Progenitor cell of endocrine pancreas (in vitro differentiated cells): Measurements from ENCODE around the gene SPTB. TPM values are rescaled to one million over a fixed set of nuclear protein-coding genes. Genes with fewer than 3 reads are reported as not detected.

ENCODE experiments used
- DNase-seq: peaks from one replicate; pipeline ENCODE4 v3.0.0; 2021; ENCODE audit warnings: low spot score; ENCODE audit not compliant: unreplicated experiment
- H3K27ac Mint-ChIP-seq: 2 replicates; pipeline ENCODE4 v1.8.0; 2021; ENCODE audit warnings: mild to moderate bottlenecking, moderate library complexity, mixed read lengths
- H3K27me3 Mint-ChIP-seq: 2 replicates; pipeline ENCODE4 v1.8.0; 2021; ENCODE audit warnings: mixed read lengths
- H3K36me3 Mint-ChIP-seq: 2 replicates; pipeline ENCODE4 v1.8.0; 2022; ENCODE audit warnings: mixed read lengths; ENCODE audit not compliant: insufficient read depth
- H3K4me1 Mint-ChIP-seq: 2 replicates; pipeline ENCODE4 v1.8.0; 2021; ENCODE audit warnings: low read depth, mixed read lengths
- H3K4me3 Mint-ChIP-seq: 2 replicates; pipeline ENCODE4 v1.8.0; 2021; ENCODE audit warnings: low read depth, mild to moderate bottlenecking, moderate library complexity, mixed read lengths
- H3K9me3 Mint-ChIP-seq: 2 replicates; pipeline ENCODE4 v1.8.0; 2021; ENCODE audit warnings: low read depth, mixed read lengths
- total RNA-seq: library from RNA; stranded (reverse); gene quantifications from 2 replicates; pipeline ENCODE4 v1.2.1, GENCODE V29; 2021
- TF ChIP-seq, protein P1 (sequence below): fragments of 200-600 bp; sonication (generic); IDR thresholded peaks from one replicate; pipeline ENCODE4 v1.5.0; 2021; ENCODE audit warnings: antibody characterized with exemption, mild to moderate bottlenecking; ENCODE audit not compliant: unreplicated experiment

The SPTB gene
- total RNA-seq, 1 donor from 2014 or later = 1.7 TPM

- H3K36me3 Mint-ChIP-seq = no peaks in the 10 kb centered on the region
- H3K4me1 Mint-ChIP-seq = no peaks in the 10 kb centered on the region
- TF ChIP-seq, protein P1, sequence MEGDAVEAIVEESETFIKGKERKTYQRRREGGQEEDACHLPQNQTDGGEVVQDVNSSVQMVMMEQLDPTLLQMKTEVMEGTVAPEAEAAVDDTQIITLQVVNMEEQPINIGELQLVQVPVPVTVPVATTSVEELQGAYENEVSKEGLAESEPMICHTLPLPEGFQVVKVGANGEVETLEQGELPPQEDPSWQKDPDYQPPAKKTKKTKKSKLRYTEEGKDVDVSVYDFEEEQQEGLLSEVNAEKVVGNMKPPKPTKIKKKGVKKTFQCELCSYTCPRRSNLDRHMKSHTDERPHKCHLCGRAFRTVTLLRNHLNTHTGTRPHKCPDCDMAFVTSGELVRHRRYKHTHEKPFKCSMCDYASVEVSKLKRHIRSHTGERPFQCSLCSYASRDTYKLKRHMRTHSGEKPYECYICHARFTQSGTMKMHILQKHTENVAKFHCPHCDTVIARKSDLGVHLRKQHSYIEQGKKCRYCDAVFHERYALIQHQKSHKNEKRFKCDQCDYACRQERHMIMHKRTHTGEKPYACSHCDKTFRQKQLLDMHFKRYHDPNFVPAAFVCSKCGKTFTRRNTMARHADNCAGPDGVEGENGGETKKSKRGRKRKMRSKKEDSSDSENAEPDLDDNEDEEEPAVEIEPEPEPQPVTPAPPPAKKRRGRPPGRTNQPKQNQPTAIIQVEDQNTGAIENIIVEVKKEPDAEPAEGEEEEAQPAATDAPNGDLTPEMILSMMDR = no peak
- no peak overlapping the region for H3K27ac Mint-ChIP-seq
- H3K4me3 Mint-ChIP-seq = no peak overlapping the region
- peaks cover 29% of the 10 kb centered on the region for H3K27me3 Mint-ChIP-seq
- no peaks in the 10 kb centered on the region for H3K9me3 Mint-ChIP-seq
- no peak for DNase-seq
Measured at GRCh38 chr14:64860039-64860438, 19.7 kb downstream of the SPTB start.

- TF ChIP-seq, protein P1 = no peak
- peaks cover 29% of the 10 kb centered on the region for H3K27me3 Mint-ChIP-seq
- H3K36me3 Mint-ChIP-seq = no peaks in the 10 kb centered on the region
- no peaks in the 10 kb centered on the region for H3K4me1 Mint-ChIP-seq
- H3K9me3 Mint-ChIP-seq = no peaks in the 10 kb centered on the region
- no peak for DNase-seq
- H3K27ac Mint-ChIP-seq = no peak overlapping the region
- H3K4me3 Mint-ChIP-seq = no peak overlapping the region
Measured at GRCh38 chr14:64857979-64858744, 21.5 kb downstream of the SPTB start.

- DNase-seq = no peak
- H3K27ac Mint-ChIP-seq = no peak overlapping the region
- no peaks in the 10 kb centered on the region for H3K9me3 Mint-ChIP-seq
- no peaks in the 10 kb centered on the region for H3K4me1 Mint-ChIP-seq
- H3K27me3 Mint-ChIP-seq = peaks cover 37% of the 10 kb centered on the region
- H3K4me3 Mint-ChIP-seq = no peak overlapping the region
- TF ChIP-seq, protein P1 = no peak
- H3K36me3 Mint-ChIP-seq = no peaks in the 10 kb centered on the region
Measured at GRCh38 chr14:64856529-64857445, 22.9 kb downstream of the SPTB start.

GRCh38 chr14:64855721-64856528 lies 23.8 kb downstream of the SPTB start:
- Mint-ChIP-seq H3K4me3 (no peak overlapping the region), H3K9me3 (no peaks in the 10 kb centered on the region), H3K36me3 (no peaks in the 10 kb centered on the region), H3K4me1 (no peaks in the 10 kb centered on the region), H3K27me3 (peaks cover 32% of the 10 kb centered on the region), H3K27ac (no peak overlapping the region)
- DNase-seq = no peak
- TF ChIP-seq, protein P1 = no peak
